Umbilical cord (tissue), 2 donors: Measurements from ENCODE around the gene CAMKK1. TPM values are rescaled to one million over a fixed set of nuclear protein-coding genes. Genes with fewer than 3 reads are reported as not detected.
A peak's percentile ranks its signal among the peaks of the same experiment; 100 is the strongest.

Source experiments
- DNase-seq: peaks from one replicate; pipeline ENCODE4 v3.0.0-alpha.2; 2015; ENCODE audit warnings: low spot score
- total RNA-seq: library from RNA; depleted of rRNA; stranded (reverse); fragments of >200 nt; gene quantifications from one replicate; pipeline ENCODE4 v1.2.3, GENCODE V29; 2014; ENCODE audit warnings: low replicate concordance; ENCODE audit not compliant: insufficient read depth

The CAMKK1 gene
- 19.3 TPM for total RNA-seq

DNA sequence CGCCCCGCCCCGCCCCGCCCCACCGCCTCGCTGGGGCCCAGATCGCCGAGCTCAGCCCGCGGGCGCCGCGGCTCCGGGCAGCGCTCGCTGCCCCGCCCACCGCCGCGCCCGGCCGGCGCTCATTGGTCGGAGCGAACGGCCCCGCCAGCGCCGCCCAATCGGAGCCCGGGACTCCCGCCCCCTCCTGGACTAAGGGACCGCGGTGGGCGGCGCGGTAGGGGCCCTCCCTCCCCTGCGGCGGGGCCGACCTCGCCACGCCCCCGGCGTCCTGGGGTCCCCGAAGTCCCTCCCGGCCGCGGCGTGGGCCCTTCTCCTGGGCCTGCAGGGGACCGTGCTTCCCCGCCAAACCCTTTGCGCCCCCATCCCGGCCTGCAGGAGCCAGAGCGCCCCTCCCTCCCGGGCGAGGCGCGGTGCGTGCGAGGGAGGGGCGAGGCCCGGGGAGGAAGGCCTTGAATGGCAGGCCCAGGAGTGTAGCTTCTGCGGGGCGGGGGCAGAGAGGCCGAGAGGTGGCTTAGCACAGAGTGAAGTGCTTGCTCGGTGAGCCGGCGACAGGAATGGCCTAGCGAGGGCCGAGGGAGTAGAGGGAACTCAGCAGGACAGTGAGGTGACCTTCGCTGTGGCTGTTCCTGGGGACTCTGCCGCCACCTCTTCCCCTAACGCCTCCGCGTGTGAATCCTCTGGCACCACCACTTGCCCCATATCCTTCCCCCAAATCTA lies at the start of gene CAMKK1:
TSS of gene CAMKK1 (minus strand) at position 51 of the 717 bp plus-strand sequence. CDS start 7,366 bp downstream, outside the sequence.
- DNase-seq: peak; percentile 94

DNA sequence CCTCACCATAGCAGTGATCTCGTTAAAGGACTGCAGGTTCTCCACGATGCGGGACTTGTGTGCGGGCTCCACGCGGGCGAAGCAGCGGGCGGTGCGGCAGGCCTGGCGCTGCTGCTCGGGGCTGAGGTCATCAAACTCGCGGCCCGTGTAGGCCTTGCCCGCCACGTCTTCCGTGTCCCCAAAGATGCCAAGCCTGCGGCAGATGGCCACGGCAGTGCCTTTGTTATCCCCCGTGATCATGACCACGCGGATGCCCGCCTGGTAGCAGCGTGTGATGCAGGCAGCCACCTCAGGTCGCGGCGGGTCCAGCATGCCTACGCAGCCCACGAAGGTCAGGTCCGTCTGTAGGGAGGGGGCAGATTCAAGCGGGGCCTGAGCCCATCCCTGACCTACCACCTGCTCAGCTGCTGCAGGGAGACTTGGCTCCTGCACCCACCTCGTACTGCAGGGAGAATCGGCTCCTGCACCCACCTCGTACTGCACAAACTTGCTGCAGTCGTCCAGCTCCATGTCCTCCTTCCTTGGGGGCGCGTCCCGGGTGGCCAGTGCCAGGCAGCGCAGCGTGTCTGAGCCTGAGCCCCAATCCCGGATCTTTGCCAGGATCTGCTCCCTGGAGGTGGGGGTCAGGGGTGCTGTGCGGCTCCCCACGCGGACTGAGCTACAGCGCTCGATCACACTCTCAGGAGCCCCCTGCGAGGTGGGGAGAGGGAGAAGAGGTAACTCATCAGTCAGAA lies 48.3 kb upstream of the CAMKK1 start:
- no peak for DNase-seq

DNA sequence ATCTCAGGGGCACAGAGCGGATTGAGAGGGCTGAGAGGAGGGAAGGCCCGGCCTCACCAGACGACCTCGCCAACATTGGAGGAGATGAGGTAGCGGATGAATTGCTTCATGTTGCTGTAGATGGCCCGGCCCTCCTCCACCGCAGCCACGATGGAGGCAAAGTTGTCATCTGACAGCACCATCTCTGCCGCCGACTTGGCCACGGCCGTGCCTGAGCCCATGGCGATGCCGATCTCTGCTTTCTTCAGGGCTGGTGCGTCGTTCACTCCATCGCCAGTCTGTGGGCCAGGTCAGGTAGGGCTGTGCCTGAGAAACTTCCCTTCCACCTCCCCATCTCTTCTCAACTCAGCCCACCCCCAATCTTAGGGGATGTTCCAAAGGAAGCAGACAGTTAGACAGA lies 44.5 kb upstream of the CAMKK1 start:
- no peak for DNase-seq

DNA sequence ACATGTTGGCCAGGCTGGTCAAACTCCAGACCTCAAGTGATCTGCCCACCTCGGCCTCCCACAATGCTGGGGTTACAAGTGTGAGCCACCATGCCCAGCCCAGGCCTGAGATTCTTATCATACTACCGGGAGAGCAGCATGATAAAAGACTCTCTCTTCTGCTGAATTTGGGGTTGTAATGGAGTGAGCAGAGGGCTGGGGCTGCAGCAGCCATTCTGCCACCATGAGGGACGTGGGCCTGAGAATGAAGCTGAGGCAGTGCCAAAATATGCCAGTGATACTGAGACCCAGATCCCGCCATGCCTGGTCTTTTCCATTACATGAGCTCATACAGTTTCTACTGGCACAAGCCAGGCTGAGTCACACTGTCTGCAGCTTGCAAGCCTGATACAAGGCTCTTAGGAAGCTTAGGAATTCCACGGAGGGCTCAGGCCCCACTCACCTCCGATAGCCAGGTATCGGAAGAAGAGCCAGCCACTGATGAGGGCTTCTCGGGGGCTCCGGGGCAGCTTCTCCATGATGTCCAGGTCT lies 43.0 kb upstream of the CAMKK1 start:
- DNase-seq: no peak

DNA sequence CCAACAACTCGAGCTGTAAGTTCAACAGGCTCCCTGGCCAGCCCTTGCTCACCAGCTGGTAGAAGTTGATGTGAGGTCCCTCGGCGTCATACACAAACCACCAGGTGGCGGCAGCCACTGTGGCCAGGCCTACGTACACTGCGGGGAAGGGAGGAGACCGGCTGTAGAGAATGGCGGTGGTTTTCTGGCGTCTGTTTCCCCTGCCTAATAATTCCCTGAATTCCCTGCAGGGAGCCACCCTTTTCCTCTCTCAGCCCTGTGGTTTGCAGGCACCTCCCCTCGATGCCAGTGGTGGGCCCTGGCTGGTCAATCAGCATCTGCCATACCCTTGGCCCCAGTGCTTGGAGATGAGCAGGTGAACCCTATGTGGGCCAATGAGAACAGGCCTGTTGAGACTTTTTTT lies 42.3 kb upstream of the CAMKK1 start:
- peak; percentile 77 for DNase-seq

DNA sequence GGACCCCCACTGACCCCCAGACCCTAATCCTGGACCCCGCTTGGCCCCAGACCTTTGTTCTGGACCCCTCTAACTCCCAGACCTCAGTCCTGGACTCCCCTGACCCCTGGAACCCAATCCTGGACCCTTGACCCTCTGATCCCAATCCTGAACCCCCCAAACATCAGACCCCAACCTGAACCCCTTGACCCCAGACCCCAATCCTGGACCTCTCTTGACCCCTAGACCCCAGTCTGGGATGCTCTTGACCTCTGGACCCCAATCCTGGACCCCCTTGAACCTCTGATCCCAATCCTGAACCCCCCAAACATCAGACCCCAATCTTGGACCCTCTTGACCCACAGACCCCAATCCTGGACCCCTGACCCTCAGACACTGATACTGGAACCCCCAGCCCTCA lies 36.9 kb upstream of the CAMKK1 start:
- no peak for DNase-seq

DNA sequence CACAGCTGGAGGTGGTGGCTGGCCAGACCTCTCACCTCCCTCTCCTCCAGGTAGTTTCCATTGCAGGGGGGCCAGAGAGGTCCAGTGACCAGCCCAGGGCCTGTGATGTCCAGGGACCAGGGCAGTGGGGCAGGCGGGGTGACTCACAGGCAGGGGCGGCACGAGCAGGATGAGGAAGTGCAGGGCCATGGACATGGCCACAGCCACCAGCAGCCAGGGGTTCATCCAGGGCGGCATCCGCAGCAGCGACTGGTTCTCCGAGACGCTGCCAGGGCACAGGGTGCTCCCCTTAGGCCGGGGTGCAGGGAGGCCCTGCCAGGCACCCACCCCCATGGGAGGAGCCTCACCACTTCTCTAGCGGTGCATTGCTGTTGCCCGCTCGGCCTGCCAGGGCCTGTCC lies 36.3 kb upstream of the CAMKK1 start:
- no peak for DNase-seq

DNA sequence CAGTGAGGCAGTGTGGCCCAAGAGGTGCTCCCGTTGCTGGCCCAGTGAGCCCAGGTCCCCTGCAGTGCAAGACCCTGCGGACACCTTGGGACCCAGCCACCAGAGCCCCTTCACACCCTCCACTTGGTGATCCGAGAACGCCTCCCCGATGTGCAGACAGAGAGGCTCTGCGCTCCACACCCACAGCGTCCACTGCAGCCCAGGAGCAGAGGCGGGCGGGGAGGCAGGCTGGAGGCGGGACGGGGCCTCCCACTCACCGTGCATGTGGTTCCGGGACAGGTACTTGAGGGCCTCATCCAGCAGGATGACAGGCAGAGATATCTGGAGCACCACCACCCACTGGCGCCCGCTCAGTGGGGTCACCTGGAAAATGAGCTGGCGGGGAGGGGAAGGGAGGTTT lies 35.6 kb upstream of the CAMKK1 start:
- DNase-seq: no peak

DNA sequence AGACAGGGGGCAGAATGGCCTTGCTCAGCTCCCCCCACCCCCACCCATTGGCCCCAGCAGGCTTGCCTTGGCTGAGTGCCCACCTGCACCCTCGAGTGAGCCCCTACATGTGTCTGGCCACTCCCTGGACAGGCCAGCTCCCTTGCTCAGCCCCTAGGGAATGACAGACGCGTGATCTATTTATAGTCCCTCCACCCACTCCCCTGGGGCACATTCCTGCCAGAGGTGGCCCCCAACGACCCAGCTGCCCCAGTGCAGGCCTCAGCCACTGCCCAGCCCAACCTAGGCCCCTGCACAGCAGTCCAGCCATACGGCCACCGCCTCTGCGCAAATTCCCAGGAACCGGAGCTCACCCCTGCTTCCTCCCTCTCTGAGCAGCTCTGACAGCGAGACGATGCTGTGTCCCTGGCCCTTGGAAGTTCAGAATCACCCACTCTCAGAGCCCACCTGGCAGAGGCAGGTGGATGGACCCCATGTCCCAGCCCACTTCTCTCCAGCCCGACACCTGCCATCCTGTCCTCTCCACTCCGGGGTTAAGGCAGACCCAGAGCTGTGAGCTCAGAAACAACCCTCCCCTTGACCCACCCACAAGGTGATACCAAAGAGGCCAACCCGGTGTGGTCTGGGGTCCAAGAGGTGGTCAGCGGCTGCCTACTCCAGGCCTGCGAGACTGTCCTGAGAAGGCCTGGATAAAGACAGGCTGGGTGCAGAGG lies 34.9 kb upstream of the CAMKK1 start:
- peak; percentile 26 for DNase-seq

DNA sequence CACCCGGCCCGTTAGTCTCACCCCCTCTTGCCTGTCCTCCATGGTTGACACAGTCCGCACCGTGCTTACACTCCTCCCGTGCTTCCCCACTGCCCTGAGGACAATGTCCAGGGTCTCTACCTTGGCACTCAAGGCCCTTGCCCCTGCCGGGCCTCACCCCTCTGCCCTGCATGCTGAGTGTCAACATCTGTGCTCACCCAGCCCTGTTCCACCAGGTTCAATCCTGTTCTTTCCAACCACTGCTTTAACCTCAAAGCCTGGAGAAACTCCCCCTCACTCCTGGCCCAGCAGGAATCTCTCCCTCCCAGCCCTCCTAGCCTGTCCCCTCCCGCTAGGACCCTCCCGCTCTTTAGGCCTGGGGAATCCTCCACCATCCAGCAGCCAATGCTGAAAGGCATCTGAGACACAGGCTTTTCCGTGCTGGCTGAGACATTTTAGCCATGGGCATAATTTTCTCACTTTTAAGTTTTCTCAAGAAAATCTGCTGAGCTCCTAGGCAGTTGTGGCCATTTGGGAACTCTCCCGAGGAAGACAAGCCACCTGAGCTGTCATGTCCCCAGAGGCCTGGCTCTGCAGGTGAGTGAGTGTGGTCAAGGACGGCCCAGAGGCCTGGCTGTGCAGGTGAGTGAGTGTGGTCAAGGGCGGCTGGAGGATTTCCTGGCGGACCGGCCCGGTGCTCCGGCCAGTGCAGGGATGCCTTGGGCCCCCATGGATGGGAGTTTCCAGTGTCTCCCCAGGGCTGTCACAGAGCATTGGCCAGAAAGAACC lies 34.2 kb upstream of the CAMKK1 start:
- no peak for DNase-seq

DNA sequence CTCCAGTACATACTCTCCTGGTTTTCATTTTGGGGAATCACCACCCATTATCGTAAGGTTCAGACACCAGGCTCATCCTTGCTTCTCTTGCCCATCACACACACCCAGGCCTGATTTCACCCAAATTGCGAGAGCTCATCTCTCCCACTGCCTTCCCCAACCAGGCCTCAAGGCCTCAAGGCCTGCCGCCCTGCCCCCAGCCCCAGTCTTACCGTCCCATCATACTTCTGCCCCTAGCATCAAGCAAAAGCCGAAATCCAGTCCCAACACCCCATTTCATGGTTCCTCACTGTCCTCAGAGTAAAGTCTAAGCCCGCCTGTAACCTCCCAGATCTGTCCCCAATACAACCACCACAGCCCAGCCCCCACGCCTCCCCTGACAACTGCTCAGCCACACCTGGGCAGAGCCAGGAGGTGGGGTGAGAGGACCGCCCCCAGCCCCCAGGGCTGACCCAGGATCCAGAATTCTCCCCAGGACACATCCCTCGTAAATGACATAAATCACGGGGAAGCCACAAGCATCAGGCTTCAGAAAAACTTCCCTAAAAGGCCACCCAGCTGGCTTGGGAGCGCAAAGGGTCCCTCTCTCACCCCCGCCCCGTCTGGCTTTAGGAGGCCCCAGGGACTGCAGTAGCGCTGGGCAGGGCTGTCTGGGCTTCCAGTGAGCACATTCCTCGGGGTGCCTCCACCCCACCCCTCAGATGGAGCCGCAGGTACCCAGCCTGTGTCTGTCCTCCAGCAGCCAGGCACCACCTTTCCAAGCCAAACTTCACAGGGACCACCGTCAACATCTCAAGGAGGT lies 33.0 kb upstream of the CAMKK1 start:
- DNase-seq: peak; percentile 37

DNA sequence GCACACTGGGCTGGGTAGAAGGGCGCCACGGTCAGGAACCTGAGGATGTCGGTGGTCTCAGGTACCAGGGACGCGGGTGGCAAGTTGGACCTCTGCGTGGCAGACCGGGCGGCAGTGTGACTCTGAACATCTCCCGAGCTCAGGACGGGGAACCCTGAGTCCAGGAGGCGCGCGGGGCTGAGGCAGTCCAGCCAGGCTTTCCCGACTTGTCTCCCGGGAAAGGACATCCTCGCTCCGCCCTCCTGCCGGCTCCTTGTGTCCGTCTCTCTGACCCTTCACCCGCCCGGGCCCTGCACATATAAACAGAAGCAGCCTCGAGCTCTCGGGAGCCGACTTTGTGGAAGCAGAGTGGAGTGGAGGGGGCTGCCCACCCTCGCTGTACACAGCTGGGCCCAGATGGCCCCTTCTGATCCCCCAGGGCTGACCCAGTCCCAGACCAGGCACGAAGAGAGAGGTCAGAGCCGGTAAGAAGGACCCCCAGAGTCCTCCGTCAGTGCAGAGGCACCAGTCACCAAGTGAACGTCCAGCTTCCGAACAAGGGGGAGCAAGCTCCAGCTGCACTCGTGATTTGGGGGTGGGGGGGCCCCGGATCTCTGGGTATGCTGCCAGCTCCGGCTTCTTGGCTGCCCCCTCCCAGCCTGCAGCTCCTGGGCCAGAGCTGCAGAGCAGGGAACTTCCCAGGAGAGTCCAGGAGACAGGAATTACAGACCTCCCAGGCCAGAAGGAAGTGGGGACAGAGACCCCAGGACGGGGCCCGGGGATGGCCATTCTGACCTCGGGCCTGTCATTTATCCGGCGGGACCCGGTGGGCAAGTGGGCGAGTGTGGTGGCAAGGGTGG lies 31.9 kb upstream of the CAMKK1 start:
- DNase-seq: no peak

DNA sequence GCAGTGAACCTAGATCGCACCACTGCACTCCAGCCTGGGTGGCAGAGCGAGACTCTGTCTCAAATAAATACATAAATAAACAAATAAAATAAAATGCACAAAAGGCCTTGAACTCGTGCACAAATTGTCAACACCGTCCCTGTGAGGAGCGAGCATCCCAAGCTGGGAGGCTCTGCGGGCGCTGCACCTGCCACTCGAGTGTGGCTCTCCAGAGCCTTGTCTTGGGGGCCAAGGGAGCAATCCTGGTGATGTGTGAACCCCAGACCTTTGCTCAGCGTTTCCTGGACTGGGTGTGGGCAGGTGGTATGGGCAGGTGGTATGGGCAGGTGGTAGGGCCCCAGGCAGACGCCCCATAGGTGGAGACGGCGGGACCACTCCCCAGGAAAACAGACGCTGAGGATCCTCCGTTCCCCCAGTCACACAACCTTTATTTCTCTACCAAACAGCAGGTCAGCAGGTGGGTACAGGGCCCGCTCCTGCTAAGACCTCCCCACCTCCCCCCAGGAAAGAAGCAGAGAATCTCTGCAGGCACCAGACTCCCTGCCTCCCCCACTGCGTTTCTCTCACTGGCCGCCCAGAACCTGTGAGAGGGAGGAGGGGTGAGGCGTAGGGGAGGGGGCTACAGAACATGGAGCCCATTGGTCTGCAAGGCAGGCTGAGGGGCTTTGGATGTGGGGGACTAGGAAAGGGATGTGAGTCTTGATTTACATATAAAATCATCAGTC lies 30.8 kb upstream of the CAMKK1 start:
- no peak for DNase-seq

DNA sequence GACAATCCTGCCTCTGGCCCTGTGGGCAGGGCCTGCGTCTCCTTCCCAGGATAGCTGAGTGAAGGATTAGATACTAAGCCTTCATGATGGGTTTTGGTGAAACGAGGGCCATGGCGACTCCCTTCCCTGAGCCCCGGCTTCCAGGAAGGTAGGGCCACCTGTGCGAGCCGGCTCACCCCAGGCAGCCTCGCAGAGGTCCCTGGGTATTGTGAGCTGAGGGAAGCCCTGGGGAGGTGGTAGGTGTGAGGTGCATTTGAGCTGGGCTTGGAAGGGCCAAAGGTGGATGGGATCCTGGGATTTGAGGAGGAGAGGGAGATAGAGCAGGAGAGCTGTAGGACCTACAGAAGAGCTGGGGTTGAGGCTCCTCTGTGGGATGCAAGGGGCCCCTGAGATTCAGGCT lies 29.9 kb upstream of the CAMKK1 start:
- no peak for DNase-seq

DNA sequence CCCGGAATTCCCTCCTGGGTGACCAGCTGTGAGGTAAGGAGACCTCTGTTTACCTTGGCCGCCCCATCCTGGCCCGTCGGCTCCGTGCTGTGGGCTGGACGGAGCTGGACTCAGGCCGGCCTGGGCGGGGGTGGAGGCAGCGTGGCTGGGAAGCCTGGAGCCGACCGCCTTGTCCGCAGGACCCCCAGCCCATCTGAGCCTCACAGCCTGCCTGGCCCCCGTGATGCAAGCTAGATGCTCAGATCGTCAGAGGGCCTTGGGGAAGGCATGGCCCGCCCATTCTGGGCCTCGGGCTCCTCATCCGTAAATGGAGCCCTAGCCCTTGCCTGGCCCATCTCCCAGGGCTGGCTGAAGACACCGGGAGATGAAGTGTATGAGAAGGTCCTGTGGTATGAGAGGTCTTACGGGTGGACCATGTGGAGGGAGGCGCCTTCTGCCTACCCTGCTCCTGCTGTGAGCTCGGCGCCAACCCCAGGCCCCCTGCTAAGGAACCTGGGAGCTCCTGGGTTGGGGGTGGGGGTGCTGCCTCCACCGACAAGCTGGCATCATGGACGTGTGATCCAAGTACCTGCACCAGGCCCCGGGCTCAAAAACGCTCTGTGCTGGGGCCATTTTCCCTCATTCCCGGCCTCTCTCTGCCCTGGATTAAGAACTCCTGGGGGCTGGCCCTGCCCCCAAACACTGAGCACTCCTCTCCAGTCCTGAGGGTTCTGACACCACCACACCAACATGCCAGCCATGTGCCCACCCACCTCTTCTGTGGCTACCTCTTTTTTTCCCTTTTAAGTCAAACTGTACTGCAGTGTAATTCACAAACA lies 28.9 kb upstream of the CAMKK1 start:
- no peak for DNase-seq

DNA sequence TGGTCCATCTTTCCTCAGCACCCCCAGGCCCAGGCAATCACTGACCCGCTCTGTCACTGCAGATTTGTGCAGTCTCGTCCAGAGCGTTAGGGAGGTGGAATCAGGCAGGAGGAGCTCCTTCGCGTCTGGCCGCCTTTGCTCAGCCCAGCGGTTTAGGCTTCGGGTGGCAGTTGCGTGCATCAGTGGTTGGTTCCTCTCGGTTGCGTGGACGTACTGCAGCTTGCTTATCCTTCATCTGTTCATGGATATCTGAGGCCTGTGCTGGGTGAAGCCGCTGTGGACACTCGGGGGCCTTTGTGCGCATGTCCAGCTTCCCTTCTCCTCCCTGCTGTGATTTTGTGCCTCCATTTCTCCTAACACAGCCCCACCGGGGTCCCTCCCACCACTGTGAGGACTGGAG lies 28.2 kb upstream of the CAMKK1 start:
- no peak for DNase-seq

DNA sequence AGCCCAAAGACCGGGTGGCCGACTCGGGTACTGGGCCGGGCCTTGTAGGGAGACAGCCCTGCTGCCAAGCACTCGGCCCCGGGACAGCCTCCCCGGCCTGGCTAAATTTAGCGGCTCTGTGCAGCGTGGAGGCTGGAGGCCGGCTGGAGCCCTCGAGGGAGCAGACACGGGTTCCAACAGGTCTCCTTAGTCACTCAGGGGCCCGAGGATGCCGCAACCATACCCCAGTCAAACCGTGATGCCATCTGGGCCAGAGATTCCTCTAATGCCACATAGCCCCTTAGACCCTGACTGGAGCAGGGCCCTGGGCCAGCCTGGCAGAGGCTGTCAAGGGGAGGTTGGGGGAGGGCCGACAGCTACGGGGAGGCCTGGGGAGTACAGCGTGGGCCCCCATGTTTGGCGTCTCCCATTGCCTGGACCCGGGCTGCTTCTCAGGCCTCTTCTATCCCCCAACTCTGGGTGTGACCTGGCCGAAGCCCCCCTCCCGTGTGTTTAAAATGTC lies 26.3 kb upstream of the CAMKK1 start:
- DNase-seq: no peak
